DMS79 treated with DMSO at 0.1 percent for 48 hours (cell line): Measurements from ENCODE around the gene PRPH.
"Not testable (repeated sequence)": the region's sequence is repeated elsewhere in the genome, so short reads cannot be mapped to it uniquely, and the experiment has no call there.

Experiments used
- DNase-seq: peaks from one replicate; lab custom pipeline; 2025; lab: John Stamatoyannopoulos, UW

Gene PRPH

GRCh38 chr12:49276304-49277290 is 18.4 kb upstream of the PRPH start:
- no peak for DNase-seq

- DNase-seq = no peak
These were observed 17.5 kb upstream of the PRPH start for GRCh38 chr12:49277466-49277865.

GRCh38 chr12:49279706-49280159 is 15.2 kb upstream of the PRPH start:
- DNase-seq = peak; percentile 30

GRCh38 chr12:49280545-49280944 is 14.4 kb upstream of the PRPH start:
- DNase-seq = not testable (repeated sequence)

GRCh38 chr12:49282302-49282701 is 12.6 kb upstream of the PRPH start:
- DNase-seq = no peak

- not testable (repeated sequence) for DNase-seq
These were observed 12.1 kb upstream of the PRPH start for GRCh38 chr12:49282740-49283375.

GRCh38 chr12:49283541-49284429 is 11.2 kb upstream of the PRPH start:
- no peak for DNase-seq

GRCh38 chr12:49284672-49285071 is 10.3 kb upstream of the PRPH start:
- no peak for DNase-seq

- no peak for DNase-seq
These were observed 7.1 kb upstream of the PRPH start for GRCh38 chr12:49287876-49288275.

- DNase-seq = peak; percentile 69
These were observed 6.5 kb upstream of the PRPH start for GRCh38 chr12:49288412-49288853.

- DNase-seq = no peak
These were observed 5.9 kb upstream of the PRPH start for GRCh38 chr12:49288922-49289555.

GRCh38 chr12:49292729-49293055 is 2.3 kb upstream of the PRPH start:
- peak; percentile 90 for DNase-seq

GRCh38 chr12:49293056-49293956 is 1.6 kb upstream of the PRPH start:
- peak; percentile 91 for DNase-seq

GRCh38 chr12:49294086-49294803 is 702 bp upstream of the PRPH start:
- DNase-seq = peak; percentile 77

- DNase-seq = peak; percentile 77
These were observed 204 bp upstream of the PRPH start for GRCh38 chr12:49294804-49295081.

- no peak for DNase-seq
These were observed 1.3 kb downstream of the PRPH start for GRCh38 chr12:49296034-49296835.

- no peak for DNase-seq
These were observed 2.1 kb downstream of the PRPH start for GRCh38 chr12:49296836-49297694.

GRCh38 chr12:49297695-49298060 is 2.7 kb downstream of the PRPH start:
- no peak for DNase-seq
